B cell (primary cell): ENCODE measurements around the gene ACHE. TPM values are rescaled to one million over a fixed set of nuclear protein-coding genes. Genes with fewer than 3 reads are reported as not detected.
"Not testable (repeated sequence)": the region's sequence is repeated elsewhere in the genome, so short reads cannot be mapped to it uniquely, and the experiment has no call there.

Experiments
- ATAC-seq: fragments of 200-7000 bp; cut with Tn5 transposase; one replicate; pipeline ENCODE4 v1.10.0; 2021; ENCODE audit warnings: low read depth, mild to moderate bottlenecking, moderate number of reproducible peaks, moderate library complexity
- CTCF ChIA-PET: fragments of 350-600 bp; sonication (Branson Sonifier 250); formaldehyde crosslinking; loops from one replicate; lab custom pipeline; 2021; ENCODE audit warnings: antibody characterized with exemption, inconsistent platforms; lab: Charles Lee
- POLR2A ChIA-PET: fragments of 350-600 bp; sonication (Branson Sonifier 250); formaldehyde crosslinking; loops from one replicate; lab custom pipeline; 2021; ENCODE audit warnings: antibody characterized with exemption; lab: Charles Lee
- DNase-seq: peaks from one replicate; pipeline ENCODE4 v3.0.0; 2013
- H2AFZ ChIP-seq: 2 replicates; pipeline ENCODE4 v1.6.1; 2012; ENCODE audit warnings: mild to moderate bottlenecking, low read depth, low read length; ENCODE audit not compliant: insufficient read depth, poor library complexity, severe bottlenecking
- H3K27ac ChIP-seq, 2 donors: 1 replicate in 1 of 2; 2 replicates in 1 of 2; pipeline ENCODE4 v1.5.1; 2012 to 2013; ENCODE audit warnings: low read length in 2 of 2, mild to moderate bottlenecking in 2 of 2, moderate library complexity in 1 of 2
- H3K27me3 ChIP-seq, 4 experiments: fragments of 200-600 bp in 1 of 4; sonication (generic) in 1 of 4; replicated peaks in 1 of 4; 1 replicate in 2 of 4; 2 replicates in 2 of 4; pipeline versions ENCODE4 v1.6.1 to v1.7.0; 2013 to 2016; ENCODE audit warnings: low read length in 3 of 4, mild to moderate bottlenecking in 2 of 4, mixed read lengths in 1 of 4, moderate library complexity in 1 of 4; ENCODE audit not compliant: insufficient read depth in 4 of 4, control insufficient read depth in 3 of 4; ENCODE audit errors: control extremely low read depth in 1 of 4
- H3K36me3 ChIP-seq, 2 experiments: replicated peaks in 1 of 2; 1 replicate in 1 of 2; 2 replicates in 1 of 2; pipeline versions ENCODE4 v1.6.1 to v1.7.1; 2013; ENCODE audit warnings: low read length in 1 of 2; ENCODE audit not compliant: insufficient read depth in 2 of 2, control insufficient read depth in 1 of 2; ENCODE audit errors: control extremely low read depth in 1 of 2, extremely low read depth in 1 of 2
- H3K4me1 ChIP-seq, 2 donors: fragments of 200-600 bp in 1 of 2; sonication (generic) in 1 of 2; 1 replicate in 1 of 2; 2 replicates in 1 of 2; pipeline versions ENCODE4 v1.5.1 to v1.6.1; 2013 to 2017; ENCODE audit warnings: low read length in 2 of 2; ENCODE audit not compliant: control insufficient read depth in 2 of 2, insufficient read depth in 2 of 2
- H3K4me2 ChIP-seq: replicated peaks from 2 replicates; pipeline ENCODE3; 2012; ENCODE audit warnings: mild to moderate bottlenecking, low read depth, low read length; ENCODE audit not compliant: poor library complexity, severe bottlenecking
- H3K4me3 ChIP-seq, 5 experiments: fragments of 200-600 bp in 1 of 5; sonication (generic) in 1 of 5; 1 replicate in 3 of 5; 2 replicates in 2 of 5; pipeline versions ENCODE4 v1.5.1 to v1.7.0; 2011 to 2016; ENCODE audit warnings: low read length in 4 of 5, mild to moderate bottlenecking in 4 of 5, low read depth in 2 of 5, control low read depth in 1 of 5, moderate library complexity in 1 of 5; ENCODE audit not compliant: insufficient read depth in 1 of 5; ENCODE audit errors: control extremely low read depth in 1 of 5, extremely low read depth in 1 of 5
- H3K79me2 ChIP-seq: fragments of 200-600 bp; sonication (generic); one replicate; pipeline ENCODE4 v1.6.0; 2016; ENCODE audit warnings: low read length; ENCODE audit not compliant: control insufficient read depth, insufficient read depth
- H3K9ac ChIP-seq: fragments of 200-600 bp; sonication (generic); 2 replicates; pipeline ENCODE4 v1.6.1; 2017; ENCODE audit warnings: mild to moderate bottlenecking, low read length, moderate library complexity
- H3K9me3 ChIP-seq, 3 donors: one replicate each; pipeline versions ENCODE4 v1.6.1 to v1.7.1; 2013; ENCODE audit warnings: low read length in 2 of 3; ENCODE audit not compliant: control insufficient read depth in 2 of 3, insufficient read depth in 1 of 3; ENCODE audit errors: control extremely low read depth in 1 of 3
- H4K20me1 ChIP-seq: 2 replicates; pipeline ENCODE4 v1.6.0; 2012; ENCODE audit warnings: mild to moderate bottlenecking, low read length; ENCODE audit not compliant: insufficient read depth, control insufficient read depth, poor library complexity, severe bottlenecking
- H3K27ac Mint-ChIP-seq: one replicate; pipeline ENCODE4 v1.8.0; 2021; ENCODE audit warnings: mixed read lengths
- H3K27me3 Mint-ChIP-seq: one replicate; pipeline ENCODE4 v1.8.0; 2021; ENCODE audit warnings: mixed read lengths
- H3K4me1 Mint-ChIP-seq: one replicate; pipeline ENCODE4 v1.8.0; 2021; ENCODE audit warnings: mixed read lengths
- H3K4me3 Mint-ChIP-seq: one replicate; pipeline ENCODE4 v1.8.0; 2021; ENCODE audit warnings: mixed read lengths
- H3K9me3 Mint-ChIP-seq: one replicate; pipeline ENCODE4 v1.8.0; 2022; ENCODE audit warnings: mixed read lengths; ENCODE audit not compliant: insufficient read depth
- EZH2 ChIP-seq: IDR thresholded peaks from 2 replicates; pipeline ENCODE4 v1.6.1; 2012; ENCODE audit warnings: borderline replicate concordance, low read depth, mild to moderate bottlenecking, moderate library complexity, low read length; ENCODE audit not compliant: insufficient read depth, poor library complexity, severe bottlenecking
- WGBS: methylation state at CpG from one replicate; pipeline ENCODE4 v1.1.5; 2013; ENCODE audit warnings: missing lambda C conversion rate; ENCODE audit not compliant: insufficient coverage; 5-methylcytosine and 5-hydroxymethylcytosine counted together
- intact Hi-C: fragments of 100-400 bp; cut with micrococcal nuclease; formaldehyde crosslinking; loops from one replicate; pipeline ENCODE4 v1.10.0; 2022
- polyA plus RNA-seq: library from polyadenylated mRNA; depleted of rRNA; stranded (reverse); fragments of >200 nt; gene quantifications from 2 replicates; pipeline ENCODE4 v1.2.3, GENCODE V29; 2012
- total RNA-seq, 2 donors: library from RNA; stranded (reverse); fragments of 120-200 nt in 1 of 2; gene quantifications; 1 replicate in 1 of 2; 2 replicates in 1 of 2; pipeline versions ENCODE4 v1.2.3 to v1.2.4, GENCODE V29; 2013 to 2022
- TF ChIP-seq, protein P1 (sequence below): fragments of 200-600 bp; IDR thresholded peaks from one replicate; pipeline ENCODE4 v1.8.0; 2022; ENCODE audit warnings: antibody characterized with exemption, mild to moderate bottlenecking

Gene ACHE
- total and polyA plus RNA-seq, 2 donors (not counting 1 experiment from before 2014, with no cell fraction given), result 0.13 to 0.15 TPM

- H3K4me1 Mint-ChIP-seq, result peaks cover 21% of the 10 kb centered on the region
- H3K27me3 ChIP-seq, result no peaks in the 10 kb centered on the region
- TF ChIP-seq EZH2, result no peak
- TF ChIP-seq, protein P1, sequence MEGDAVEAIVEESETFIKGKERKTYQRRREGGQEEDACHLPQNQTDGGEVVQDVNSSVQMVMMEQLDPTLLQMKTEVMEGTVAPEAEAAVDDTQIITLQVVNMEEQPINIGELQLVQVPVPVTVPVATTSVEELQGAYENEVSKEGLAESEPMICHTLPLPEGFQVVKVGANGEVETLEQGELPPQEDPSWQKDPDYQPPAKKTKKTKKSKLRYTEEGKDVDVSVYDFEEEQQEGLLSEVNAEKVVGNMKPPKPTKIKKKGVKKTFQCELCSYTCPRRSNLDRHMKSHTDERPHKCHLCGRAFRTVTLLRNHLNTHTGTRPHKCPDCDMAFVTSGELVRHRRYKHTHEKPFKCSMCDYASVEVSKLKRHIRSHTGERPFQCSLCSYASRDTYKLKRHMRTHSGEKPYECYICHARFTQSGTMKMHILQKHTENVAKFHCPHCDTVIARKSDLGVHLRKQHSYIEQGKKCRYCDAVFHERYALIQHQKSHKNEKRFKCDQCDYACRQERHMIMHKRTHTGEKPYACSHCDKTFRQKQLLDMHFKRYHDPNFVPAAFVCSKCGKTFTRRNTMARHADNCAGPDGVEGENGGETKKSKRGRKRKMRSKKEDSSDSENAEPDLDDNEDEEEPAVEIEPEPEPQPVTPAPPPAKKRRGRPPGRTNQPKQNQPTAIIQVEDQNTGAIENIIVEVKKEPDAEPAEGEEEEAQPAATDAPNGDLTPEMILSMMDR, result no peak
- peaks cover 0 to 47% of the 10 kb centered on the region in 2 experiments for H3K36me3 ChIP-seq
- ChIA-PET CTCF (interaction anchor here (1.6 kb wide), 1 partner anchor 57 kb away, joined by 3 read pairs; no protein-coding TSS in a partner anchor), POLR2A (no interaction called here)
- no peak overlapping the region for H3K4me3 ChIP-seq
- H3K4me3 Mint-ChIP-seq, result no peak overlapping the region
- peaks cover 56% of the 10 kb centered on the region for H4K20me1 ChIP-seq
- no peak overlapping the region for H3K27ac Mint-ChIP-seq
- no peak overlapping the region for H2AFZ ChIP-seq
- peaks cover 44% of the 10 kb centered on the region for H3K79me2 ChIP-seq
- no peaks in the 10 kb centered on the region for H3K27me3 Mint-ChIP-seq
- intact Hi-C loops, result no loop called here
- H3K9me3 ChIP-seq, result no peaks in the 10 kb centered on the region
- no peaks in the 10 kb centered on the region for H3K9me3 Mint-ChIP-seq
- ATAC-seq, result no peak
- no peak overlapping the region for H3K9ac ChIP-seq
- no peak overlapping the region for H3K4me2 ChIP-seq
- WGBS, result 98% methylated on average over 14 of the region's 16 CpGs
- peaks cover 8 to 21% of the 10 kb centered on the region in 2 donors for H3K4me1 ChIP-seq
- H3K27ac ChIP-seq, result no peak overlapping the region
- no peak for DNase-seq
Observed at GRCh38 chr7:100856871-100857282, 38.8 kb downstream of the ACHE start.

GRCh38 chr7:100855515-100855914 lies 40.2 kb downstream of the ACHE start:
- H3K4me1 Mint-ChIP-seq, result peaks cover 24% of the 10 kb centered on the region
- no peak overlapping the region for H3K4me3 ChIP-seq
- H3K27ac ChIP-seq, result no peak overlapping the region
- no peaks in the 10 kb centered on the region for H3K9me3 Mint-ChIP-seq
- H3K79me2 ChIP-seq, result peaks cover 55% of the 10 kb centered on the region
- no peaks in the 10 kb centered on the region for H3K27me3 Mint-ChIP-seq
- ChIA-PET POLR2A (no interaction called here), CTCF (interaction anchor here (1.6 kb wide), 1 partner anchor 56 kb away, joined by 3 read pairs; no protein-coding TSS in a partner anchor)
- DNase-seq, result no peak
- peaks cover 56% of the 10 kb centered on the region for H4K20me1 ChIP-seq
- no peak overlapping the region for H3K4me3 Mint-ChIP-seq
- 95% methylated on average over 7 of the region's 10 CpGs for WGBS
- H3K27ac Mint-ChIP-seq, result peak overlapping the region; percentile 17
- no peak overlapping the region for H3K9ac ChIP-seq
- no peak for TF ChIP-seq EZH2
- TF ChIP-seq, protein P1, result no peak
- H3K9me3 ChIP-seq, result no peaks in the 10 kb centered on the region
- H3K4me1 ChIP-seq, result peaks cover 11 to 23% of the 10 kb centered on the region in 2 donors
- H3K36me3 ChIP-seq, result peaks cover 0 to 35% of the 10 kb centered on the region in 2 experiments
- no peak overlapping the region for H3K4me2 ChIP-seq
- no peaks in the 10 kb centered on the region for H3K27me3 ChIP-seq
- intact Hi-C loops, result no loop called here
- no peak overlapping the region for H2AFZ ChIP-seq
- ATAC-seq, result no peak

- ATAC-seq, H3K4me2 ChIP-seq, H3K9me3 Mint-ChIP-seq, H3K9me3 ChIP-seq, POLR2A ChIA-PET, H3K27me3 ChIP-seq, H3K27ac Mint-ChIP-seq, H3K9ac ChIP-seq, H3K27me3 Mint-ChIP-seq, H3K27ac ChIP-seq, H3K4me3 ChIP-seq, H3K4me3 Mint-ChIP-seq, DNase-seq, H2AFZ ChIP-seq: not testable (repeated sequence)
- H3K79me2 ChIP-seq, result peaks cover 55% of the 10 kb centered on the region
- intact Hi-C loops, result loop anchor here (5.0 kb wide), 3 partner anchors 163 to 378 kb away; partner anchors contain the start of genes GIGYF1 and TSC22D4
- peaks cover 11 to 23% of the 10 kb centered on the region in 2 donors for H3K4me1 ChIP-seq
- H4K20me1 ChIP-seq, result peaks cover 54% of the 10 kb centered on the region
- WGBS, result 98% methylated on average over 8 of the region's 9 CpGs
- CTCF ChIA-PET, result interaction anchor here (0.6 to 6.7 kb wide), 3 partner anchors 21 to 150 kb away, joined by 3 to 101 read pairs (median 36); partner anchors contain the start of genes POP7 and SRRT
- H3K4me1 Mint-ChIP-seq, result peaks cover 24% of the 10 kb centered on the region
- H3K36me3 ChIP-seq, result peaks cover 0 to 28% of the 10 kb centered on the region in 2 experiments
Observed at GRCh38 chr7:100854899-100855298, 40.8 kb downstream of the ACHE start.
